ENCODE measurements around the gene RGS9.
"Not testable (repeated sequence)": the region's sequence is repeated elsewhere in the genome, so short reads cannot be mapped to it uniquely, and the experiment has no call there.

Gene RGS9

DNA sequence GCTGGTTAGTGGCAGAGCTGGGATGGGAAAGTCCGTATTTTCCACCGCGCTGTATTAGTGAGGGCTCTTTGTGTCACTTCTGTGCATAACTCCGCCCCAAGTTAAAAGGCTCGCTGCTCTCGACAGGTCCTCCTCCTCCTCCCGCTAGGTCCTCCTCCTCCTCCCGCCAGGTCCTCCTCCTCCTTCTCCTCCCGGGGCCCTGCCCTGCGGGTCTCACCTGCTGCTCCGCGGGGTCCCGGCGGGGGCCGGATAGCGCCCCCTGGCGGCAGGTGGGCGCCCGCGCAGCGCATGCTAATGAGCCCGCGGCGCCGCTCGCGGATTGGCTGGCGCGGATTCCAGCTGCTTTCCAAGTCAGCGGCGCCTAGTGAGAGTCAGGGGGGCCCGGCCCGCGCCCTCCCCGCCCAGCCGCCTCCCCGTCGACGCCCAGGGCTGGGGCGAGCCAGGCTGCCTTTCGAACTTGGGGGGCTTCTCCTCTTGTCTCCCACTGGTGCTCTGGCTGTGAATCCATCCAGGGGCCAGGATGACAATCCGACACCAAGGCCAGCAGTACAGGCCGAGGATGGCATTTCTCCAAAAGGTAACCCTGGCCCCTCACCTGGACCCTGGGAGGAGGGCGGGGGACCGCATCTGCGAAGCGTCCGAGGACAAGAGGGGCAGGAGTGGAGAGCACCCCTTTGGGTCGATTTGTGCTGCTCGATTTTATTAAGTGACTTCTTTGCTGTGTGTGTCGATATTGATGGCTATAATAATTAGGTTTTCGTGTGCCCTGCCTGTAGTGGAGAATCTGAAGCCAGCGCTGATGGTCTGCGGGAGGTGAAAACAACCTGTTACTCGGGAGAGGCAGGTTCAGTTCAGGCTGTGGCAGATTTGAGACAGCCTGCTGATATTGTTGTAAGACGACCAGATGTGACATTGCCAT, at the start of gene RGS9:
RGS9 (plus strand) TSS at position 350 of the 919 bp plus-strand sequence; CDS start at position 521, 171 bp downstream.
- peak; percentile 87 for DNase-seq (ENCODE audit: low spot score)

- no peak for DNase-seq (ENCODE audit: low spot score)
Observed at GRCh38 chr17:65088621-65089360, 48.4 kb upstream of the RGS9 start.

DNA sequence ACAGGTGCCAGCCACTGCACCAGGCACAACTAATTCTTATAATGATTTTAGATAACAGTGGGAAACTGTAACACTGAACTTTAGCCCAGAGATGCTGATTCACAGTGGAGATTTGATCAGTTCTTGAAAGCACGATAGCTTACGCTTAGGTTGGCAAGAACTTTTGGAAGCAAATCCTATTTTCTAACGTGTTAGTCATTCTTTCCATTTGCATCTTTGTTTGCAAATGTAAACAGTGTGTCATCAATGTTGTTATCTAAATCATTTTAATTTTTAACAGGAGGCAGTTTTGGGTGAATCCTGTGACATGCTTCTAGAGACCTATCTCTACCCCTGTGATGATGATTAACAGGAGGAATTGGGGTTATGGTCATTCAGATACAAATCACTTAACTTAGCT, 44.9 kb upstream of the RGS9 start:
- no peak for DNase-seq (ENCODE audit: low spot score)

DNA sequence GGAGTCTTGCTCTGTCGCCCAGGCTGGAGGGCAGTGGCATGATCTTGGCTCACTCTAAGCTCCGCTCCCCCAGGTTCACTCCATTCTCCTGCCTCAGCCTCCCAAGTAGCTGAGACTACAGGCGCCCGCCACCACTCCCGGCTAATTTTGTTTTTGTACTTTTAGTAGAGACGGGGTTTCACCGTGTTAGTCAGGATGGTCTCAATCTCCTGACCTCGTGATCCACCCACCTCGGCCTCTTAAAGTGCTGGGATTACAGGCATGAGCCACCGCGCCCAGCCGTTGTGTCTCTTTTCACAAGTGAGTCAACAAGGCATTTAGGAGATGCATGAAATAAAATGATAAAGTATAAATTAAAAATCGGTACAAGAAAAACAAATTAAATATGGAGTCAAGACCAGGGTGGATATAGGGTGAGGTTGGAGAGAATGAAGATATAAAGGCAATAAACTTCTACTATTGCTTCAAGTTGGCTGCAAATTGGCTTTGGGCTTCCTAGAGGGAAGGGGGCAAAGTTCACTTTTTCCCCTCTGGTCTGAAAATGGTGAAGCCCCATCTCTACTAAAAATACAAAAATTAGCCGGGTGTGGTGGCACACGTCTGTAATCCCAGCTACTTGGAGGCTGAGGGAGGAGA, 44.3 kb upstream of the RGS9 start:
- not testable (repeated sequence) for DNase-seq (ENCODE audit: low spot score)

GRCh38 chr17:65093930-65094329, 43.2 kb upstream of the RGS9 start:
- DNase-seq (ENCODE audit: low spot score) = no peak

DNA sequence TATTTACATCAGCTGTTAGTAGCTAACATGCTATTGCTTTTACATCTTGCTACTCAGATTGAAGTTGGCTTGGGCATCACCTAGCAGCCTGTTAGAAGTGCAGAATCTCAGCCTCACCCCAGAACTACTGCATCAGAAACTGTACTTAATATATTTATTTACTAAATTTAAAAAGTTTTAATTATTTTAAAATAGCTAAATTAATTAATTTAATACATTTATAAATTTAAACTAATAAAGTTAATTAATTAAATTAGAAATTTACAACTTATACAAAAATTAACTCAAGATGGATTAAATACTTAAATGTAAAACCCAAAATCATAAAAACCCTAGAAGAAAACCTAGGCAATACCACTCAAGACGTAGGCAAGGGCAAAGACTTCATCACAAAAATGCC, 41.7 kb upstream of the RGS9 start:
- DNase-seq (ENCODE audit: low spot score) = no peak

GRCh38 chr17:65096382-65096781, 40.8 kb upstream of the RGS9 start:
- not testable (repeated sequence) for DNase-seq (ENCODE audit: low spot score)

DNA sequence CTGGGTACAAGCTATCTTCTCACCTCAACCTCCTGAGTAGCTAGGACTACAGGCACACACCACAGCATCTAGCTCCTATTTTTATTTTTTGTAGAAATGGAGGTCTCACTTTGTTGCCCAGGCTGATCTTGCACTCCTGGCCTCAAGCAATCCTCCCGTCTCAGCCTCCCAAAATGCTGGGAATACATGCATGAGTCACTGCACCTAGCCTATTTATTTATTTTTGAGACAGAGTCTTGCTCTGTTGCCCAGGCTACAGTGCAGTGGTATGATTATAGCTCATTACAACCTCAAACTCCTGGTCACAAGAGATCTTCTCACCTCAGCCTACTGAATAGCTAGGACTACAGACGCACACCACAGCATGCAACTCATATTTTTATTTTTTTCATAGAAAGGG, 40.1 kb upstream of the RGS9 start:
- no peak for DNase-seq (ENCODE audit: low spot score)

- no peak for DNase-seq (ENCODE audit: low spot score)
Observed at GRCh38 chr17:65099475-65099874, 37.7 kb upstream of the RGS9 start.

- DNase-seq (ENCODE audit: low spot score) = no peak
Observed at GRCh38 chr17:65099941-65100315, 37.2 kb upstream of the RGS9 start.

- DNase-seq (ENCODE audit: low spot score) = peak; percentile 81
Observed at GRCh38 chr17:65100316-65101140, 36.6 kb upstream of the RGS9 start.

DNA sequence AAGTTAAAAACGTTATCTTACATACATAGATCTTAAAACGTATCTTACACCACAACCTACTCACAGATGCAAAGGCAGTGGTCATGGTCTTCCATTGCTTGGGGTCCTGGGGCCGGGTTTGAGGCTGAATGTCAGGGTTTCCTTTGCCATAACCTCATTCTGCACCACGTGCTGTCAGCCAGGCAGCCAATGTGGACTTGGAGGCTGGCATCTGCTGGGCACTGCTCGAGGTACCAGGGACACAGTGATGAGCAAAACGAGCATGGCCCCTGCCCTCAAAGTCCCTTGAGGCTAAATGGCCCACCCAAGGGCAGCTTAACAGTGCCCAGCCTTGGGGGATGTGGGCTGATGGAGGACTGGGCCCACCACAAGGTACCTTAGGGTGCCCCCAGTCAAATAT, 35.8 kb upstream of the RGS9 start:
- no peak for DNase-seq (ENCODE audit: low spot score)

- DNase-seq (ENCODE audit: low spot score) = no peak
Observed at GRCh38 chr17:65102235-65102634, 34.9 kb upstream of the RGS9 start.

GRCh38 chr17:65102788-65103187, 34.4 kb upstream of the RGS9 start:
- no peak for DNase-seq (ENCODE audit: low spot score)

DNA sequence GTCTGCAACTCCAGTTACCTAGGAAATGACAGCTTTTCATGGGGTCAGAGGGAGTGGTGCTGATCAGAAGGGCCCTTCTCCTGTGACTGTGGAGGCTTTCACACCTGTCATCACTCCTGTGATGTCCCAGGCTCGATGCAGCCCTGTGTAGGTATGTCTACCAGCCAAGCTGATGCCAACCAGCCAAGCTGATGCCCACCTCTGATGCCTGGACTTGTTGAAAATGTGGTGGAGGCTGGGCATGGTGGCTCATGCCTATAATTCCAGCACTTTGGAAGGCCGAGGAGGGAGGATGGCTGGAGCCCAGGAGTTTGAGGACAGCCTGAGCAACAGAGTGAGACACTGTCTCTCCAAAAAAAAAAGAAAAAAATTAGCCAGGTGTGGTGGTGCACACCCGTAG, 33.7 kb upstream of the RGS9 start:
- no peak for DNase-seq (ENCODE audit: low spot score)

DNA sequence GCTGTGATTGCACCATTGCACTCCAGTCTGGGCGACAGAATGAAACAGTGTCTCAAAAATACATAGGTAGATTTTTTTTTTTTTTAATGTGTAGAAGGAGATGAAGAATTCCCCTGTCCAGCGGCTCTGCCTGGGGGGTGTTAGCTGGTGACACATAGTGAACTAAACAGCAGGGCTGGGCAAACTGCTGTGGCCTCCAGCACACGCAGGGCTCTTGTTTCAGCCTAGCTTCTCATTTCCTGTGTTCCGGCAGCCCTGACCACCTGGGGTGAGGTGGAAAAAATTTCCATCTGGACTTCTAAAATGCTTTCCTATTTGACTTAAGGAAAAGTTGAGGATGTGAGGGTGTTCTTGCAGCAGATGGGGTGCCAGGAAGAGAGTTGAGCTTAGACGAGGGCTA, 33.3 kb upstream of the RGS9 start:
- no peak for DNase-seq (ENCODE audit: low spot score)

DNA sequence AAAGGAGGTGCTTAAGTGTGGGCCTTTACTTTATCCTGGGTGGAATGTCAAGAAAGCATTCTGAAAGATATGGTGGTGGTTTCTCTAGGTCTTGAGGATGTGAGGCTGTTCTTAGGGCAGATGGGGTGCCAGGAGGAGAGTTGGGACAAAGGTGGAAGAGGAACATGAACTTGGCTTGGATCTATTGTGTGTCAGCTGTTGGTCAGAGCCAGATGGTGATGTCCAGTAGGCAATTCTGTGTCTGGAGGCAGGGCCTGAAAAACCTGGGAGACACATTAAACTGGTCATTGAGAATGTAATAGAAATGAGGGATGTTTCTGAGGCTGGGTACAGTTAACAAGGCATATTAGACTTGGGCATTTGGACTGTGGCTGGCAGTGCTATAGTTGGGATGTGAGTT, 32.6 kb upstream of the RGS9 start:
- DNase-seq (ENCODE audit: low spot score) = no peak

DNA sequence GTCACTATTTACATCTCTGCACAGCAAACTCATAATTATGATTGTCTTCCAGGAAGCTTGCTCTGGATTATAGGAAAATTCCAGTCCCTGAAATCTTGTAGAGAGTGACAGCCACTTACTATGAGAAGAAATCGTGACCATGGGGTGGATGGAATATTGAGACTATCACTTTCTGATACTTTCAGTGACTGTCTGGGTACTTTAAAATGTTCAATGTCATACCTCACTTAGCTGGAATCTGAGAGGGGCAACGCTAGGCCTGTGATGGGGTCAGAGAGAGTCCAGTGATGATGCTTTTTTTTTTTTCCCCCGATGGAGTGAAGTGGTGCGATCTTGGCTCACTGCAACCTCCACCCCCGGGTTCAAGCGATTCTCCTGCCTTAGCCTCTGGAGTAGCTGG, 32.2 kb upstream of the RGS9 start:
- no peak for DNase-seq (ENCODE audit: low spot score)

DNA sequence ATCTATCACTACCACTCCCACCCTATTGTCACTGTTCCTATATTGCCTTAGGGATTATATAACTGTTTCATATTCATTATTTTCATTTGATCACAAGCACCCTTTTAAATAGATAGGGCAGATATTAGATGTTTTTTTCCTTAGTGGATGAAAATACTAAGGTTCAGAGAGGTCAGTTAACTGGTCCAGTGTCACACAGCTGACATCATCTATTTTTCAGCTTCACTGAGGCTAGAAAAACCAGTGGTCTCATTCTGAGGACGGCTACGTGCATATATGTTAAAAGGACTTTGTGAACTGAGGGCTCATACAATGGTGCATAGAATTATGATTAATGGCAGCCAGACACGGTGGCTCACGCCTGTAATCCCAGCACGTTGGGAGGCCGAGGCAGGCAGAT, 29.0 kb upstream of the RGS9 start:
- DNase-seq (ENCODE audit: low spot score) = no peak

DNA sequence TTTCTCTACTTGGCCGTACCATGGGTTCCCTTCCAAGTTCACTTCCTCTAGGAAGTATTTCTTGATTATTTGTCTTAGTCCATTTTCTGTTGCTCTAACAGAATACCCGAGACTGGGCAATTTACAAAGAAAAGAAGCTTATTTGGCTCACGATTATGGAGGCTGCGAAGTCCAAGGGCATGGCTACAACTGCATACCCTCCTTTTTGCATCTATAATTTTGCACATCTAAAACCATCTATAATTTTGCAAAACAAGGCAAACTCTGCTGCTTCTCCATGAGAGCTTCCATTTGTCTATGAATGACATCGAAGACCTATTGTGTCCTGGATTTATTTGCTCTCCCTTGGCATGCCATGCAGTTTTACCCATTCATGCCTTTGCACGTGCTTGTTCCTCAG, 27.6 kb upstream of the RGS9 start:
- DNase-seq (ENCODE audit: low spot score) = no peak

GRCh38 chr17:65109990-65110680, 27.0 kb upstream of the RGS9 start:
- no peak for DNase-seq (ENCODE audit: low spot score)
